Activated CD8-positive, alpha-beta T cell treated with anti-CD3 and anti-CD28 coated beads for 36 hours (primary cell): ENCODE results near the gene ARHGEF28. TPM values are rescaled to one million over a fixed set of nuclear protein-coding genes. Genes with fewer than 3 reads are reported as not detected.

Experiments used
- ATAC-seq: fragments of 200-7000 bp; cut with Tn5 transposase; one replicate; pipeline ENCODE4 v1.10.0; 2021; ENCODE audit warnings: mild to moderate bottlenecking, moderate library complexity
- CTCF ChIA-PET: fragments of 350-600 bp; sonication (Branson Sonifier 250); formaldehyde crosslinking; loops from one replicate; lab custom pipeline; 2021; ENCODE audit warnings: antibody characterized with exemption; lab: Charles Lee
- POLR2A ChIA-PET: fragments of 350-600 bp; sonication (Branson Sonifier 250); formaldehyde crosslinking; loops from one replicate; lab custom pipeline; 2021; ENCODE audit warnings: antibody characterized with exemption; lab: Charles Lee
- DNase-seq: peaks from one replicate; pipeline ENCODE4 v3.0.0-alpha.2; 2020
- H3K27ac Mint-ChIP-seq: one replicate; pipeline ENCODE4 v1.8.0; 2021; ENCODE audit warnings: mild to moderate bottlenecking, mixed read lengths
- H3K27me3 Mint-ChIP-seq: one replicate; pipeline ENCODE4 v1.8.0; 2021; ENCODE audit warnings: mixed read lengths
- H3K36me3 Mint-ChIP-seq: one replicate; pipeline ENCODE4 v1.8.0; 2021; ENCODE audit warnings: low read depth, mixed read lengths
- H3K4me1 Mint-ChIP-seq: one replicate; pipeline ENCODE4 v1.8.0; 2021; ENCODE audit warnings: low read depth, mixed read lengths
- H3K4me3 Mint-ChIP-seq: one replicate; pipeline ENCODE4 v1.8.0; 2021; ENCODE audit warnings: mild to moderate bottlenecking, moderate library complexity, mixed read lengths
- H3K9me3 Mint-ChIP-seq: one replicate; pipeline ENCODE4 v1.8.0; 2021; ENCODE audit warnings: mixed read lengths
- intact Hi-C: fragments of 100-400 bp; cut with micrococcal nuclease; formaldehyde crosslinking; loops from one replicate; pipeline ENCODE4 v1.10.0; 2022
- total RNA-seq, 2 experiments: library from RNA; stranded (reverse); gene quantifications; one replicate each; pipeline ENCODE4 v1.2.3, GENCODE V29; 2021
- TF ChIP-seq, protein P1 (sequence below): fragments of 200-600 bp; IDR thresholded peaks from one replicate; pipeline ENCODE4 v1.8.0; 2022; ENCODE audit warnings: antibody characterized with exemption, mild to moderate bottlenecking

The ARHGEF28 gene
- total RNA-seq, 2 experiments from 2014 or later: 0.05 TPM; not detected in 1

DNA sequence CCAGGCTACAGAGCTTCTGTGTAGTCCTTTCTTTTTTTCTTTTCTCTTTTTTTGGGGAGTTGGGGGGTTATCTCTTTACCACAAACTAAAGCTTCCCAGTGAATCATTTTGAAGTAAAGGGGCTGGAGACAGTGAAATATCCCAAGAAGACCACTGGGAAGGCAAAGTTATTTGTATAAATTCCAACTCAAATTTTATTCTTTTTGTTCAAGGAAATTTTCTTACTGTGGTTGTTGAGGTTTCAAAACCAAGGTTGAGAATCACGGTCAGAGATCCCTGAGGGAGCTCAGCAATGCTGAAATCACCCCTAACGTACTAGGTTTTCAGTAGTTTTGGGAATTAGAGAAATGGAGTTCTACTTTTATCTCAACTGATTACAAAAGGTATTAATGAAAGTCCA, 175.7 kb downstream of the ARHGEF28 start:
- no peaks in the 10 kb centered on the region for H3K36me3 Mint-ChIP-seq
- DNase-seq: no peak
- TF ChIP-seq, protein P1, sequence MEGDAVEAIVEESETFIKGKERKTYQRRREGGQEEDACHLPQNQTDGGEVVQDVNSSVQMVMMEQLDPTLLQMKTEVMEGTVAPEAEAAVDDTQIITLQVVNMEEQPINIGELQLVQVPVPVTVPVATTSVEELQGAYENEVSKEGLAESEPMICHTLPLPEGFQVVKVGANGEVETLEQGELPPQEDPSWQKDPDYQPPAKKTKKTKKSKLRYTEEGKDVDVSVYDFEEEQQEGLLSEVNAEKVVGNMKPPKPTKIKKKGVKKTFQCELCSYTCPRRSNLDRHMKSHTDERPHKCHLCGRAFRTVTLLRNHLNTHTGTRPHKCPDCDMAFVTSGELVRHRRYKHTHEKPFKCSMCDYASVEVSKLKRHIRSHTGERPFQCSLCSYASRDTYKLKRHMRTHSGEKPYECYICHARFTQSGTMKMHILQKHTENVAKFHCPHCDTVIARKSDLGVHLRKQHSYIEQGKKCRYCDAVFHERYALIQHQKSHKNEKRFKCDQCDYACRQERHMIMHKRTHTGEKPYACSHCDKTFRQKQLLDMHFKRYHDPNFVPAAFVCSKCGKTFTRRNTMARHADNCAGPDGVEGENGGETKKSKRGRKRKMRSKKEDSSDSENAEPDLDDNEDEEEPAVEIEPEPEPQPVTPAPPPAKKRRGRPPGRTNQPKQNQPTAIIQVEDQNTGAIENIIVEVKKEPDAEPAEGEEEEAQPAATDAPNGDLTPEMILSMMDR: no peak
- no peaks in the 10 kb centered on the region for H3K9me3 Mint-ChIP-seq
- intact Hi-C loops: no loop called here
- no peak overlapping the region for H3K27ac Mint-ChIP-seq
- H3K4me3 Mint-ChIP-seq: no peak overlapping the region
- ChIA-PET CTCF (interaction anchor here (0.9 to 1.4 kb wide), 2 partner anchors 9 to 211 kb away, joined by 4 read pairs; no protein-coding TSS in a partner anchor), POLR2A (no interaction called here)
- no peaks in the 10 kb centered on the region for H3K4me1 Mint-ChIP-seq
- peaks cover 19% of the 10 kb centered on the region for H3K27me3 Mint-ChIP-seq
- no peak for ATAC-seq

DNA sequence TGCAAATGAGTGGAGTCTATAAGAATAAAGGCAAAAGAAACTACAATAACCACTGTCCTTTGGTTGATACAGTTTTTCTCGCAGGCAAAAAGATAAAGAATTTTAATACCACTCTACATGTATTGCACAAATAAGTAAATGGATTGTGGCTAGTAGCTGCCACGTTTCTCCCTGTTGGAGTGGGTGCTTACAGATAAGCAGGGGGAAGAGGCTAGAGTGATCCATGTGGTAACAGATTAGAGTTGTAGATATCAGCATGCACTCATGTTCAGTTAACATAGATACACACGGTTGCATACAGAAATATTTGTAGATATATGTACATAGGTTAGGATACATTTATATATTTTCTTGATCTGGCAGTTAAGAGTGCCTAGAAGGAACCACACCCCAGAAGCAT, 179.5 kb downstream of the ARHGEF28 start:
- TF ChIP-seq, protein P1: no peak
- intact Hi-C loops: no loop called here
- CTCF ChIA-PET: no interaction called here
- H3K36me3 Mint-ChIP-seq: no peaks in the 10 kb centered on the region
- H3K9me3 Mint-ChIP-seq: no peaks in the 10 kb centered on the region
- H3K27me3 Mint-ChIP-seq: peaks cover 8% of the 10 kb centered on the region
- no peak for DNase-seq
- ATAC-seq: no peak
- POLR2A ChIA-PET: no interaction called here
- H3K27ac Mint-ChIP-seq: no peak overlapping the region
- H3K4me3 Mint-ChIP-seq: no peak overlapping the region
- H3K4me1 Mint-ChIP-seq: no peaks in the 10 kb centered on the region

DNA sequence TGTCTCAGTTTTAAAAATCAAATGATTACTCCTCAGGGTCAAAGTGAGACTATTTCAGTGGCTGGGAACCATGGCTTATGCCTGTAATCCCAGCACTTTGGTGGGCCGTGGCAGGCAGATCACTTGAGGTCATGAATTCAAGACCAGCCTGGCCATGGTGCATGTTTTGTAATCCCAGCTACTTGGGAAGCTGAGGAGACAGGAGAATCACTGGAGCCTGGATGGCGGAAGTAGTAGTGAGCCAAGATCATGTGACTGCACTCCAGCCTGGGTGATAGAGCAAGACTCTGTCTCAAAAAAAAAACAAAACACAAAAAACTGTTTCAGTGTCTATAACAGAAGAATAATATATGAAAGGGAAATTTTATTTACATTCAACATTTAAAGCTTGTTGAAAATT, 182.9 kb downstream of the ARHGEF28 start:
- ATAC-seq (no peak), DNase-seq (no peak)
- Mint-ChIP-seq H3K27me3 (peaks cover 14% of the 10 kb centered on the region), H3K27ac (no peak overlapping the region), H3K4me3 (no peak overlapping the region), H3K4me1 (no peaks in the 10 kb centered on the region), H3K36me3 (no peaks in the 10 kb centered on the region), H3K9me3 (no peaks in the 10 kb centered on the region)
- TF ChIP-seq, protein P1: no peak
- ChIA-PET CTCF (interaction anchor here (1.8 to 3.1 kb wide), 2 partner anchors 16 to 218 kb away, joined by 5 to 8 read pairs; no protein-coding TSS in a partner anchor), POLR2A (no interaction called here)
- intact Hi-C loops: no loop called here

DNA sequence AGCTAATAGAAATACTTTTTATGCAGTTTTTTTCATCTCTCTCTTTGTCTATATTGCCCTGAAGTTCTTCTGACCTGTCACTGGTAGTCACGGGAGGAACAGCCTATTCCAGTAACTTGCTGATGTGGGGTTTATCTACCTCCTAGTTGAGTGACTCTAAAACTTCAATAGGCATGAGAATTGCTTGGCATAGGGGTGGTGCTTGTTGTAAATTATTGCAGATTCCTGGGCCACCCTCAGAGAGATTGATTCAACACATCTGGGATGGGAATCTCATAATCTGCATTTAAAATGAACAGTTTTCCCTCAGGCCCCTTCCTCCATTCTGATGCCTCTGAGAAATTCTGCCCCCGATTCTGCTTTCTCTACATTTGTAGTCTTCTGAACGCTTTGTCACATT, 184.4 kb downstream of the ARHGEF28 start:
- H3K27me3 Mint-ChIP-seq: peaks cover 13% of the 10 kb centered on the region
- TF ChIP-seq, protein P1: no peak
- ATAC-seq (no peak), DNase-seq (no peak)
- no peak overlapping the region for H3K27ac Mint-ChIP-seq
- ChIA-PET POLR2A (no interaction called here), CTCF (interaction anchor here (3.1 kb wide), 1 partner anchor 17 kb away, joined by 8 read pairs; no protein-coding TSS in a partner anchor)
- H3K36me3 Mint-ChIP-seq: no peaks in the 10 kb centered on the region
- H3K9me3 Mint-ChIP-seq: no peaks in the 10 kb centered on the region
- H3K4me3 Mint-ChIP-seq: no peak overlapping the region
- intact Hi-C loops: no loop called here
- H3K4me1 Mint-ChIP-seq: no peaks in the 10 kb centered on the region

DNA sequence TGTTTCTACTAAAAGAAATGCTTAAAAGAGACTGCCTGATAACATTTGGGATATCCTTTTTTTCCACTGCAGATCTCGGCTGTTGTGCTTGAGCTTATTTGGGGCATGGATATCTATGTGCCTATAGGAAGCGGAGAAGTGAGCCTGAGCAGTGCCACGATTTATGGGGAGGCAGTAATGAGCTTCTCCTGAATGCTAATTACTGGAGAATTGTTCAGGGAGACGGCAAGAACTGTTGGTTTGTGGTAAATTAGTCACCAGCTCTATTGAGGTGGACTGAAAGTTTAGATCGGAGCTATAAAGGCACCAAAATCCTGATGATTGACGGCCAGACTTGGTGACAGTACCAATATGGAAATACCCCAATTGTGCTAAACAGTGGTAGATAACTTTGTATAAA, 186.5 kb downstream of the ARHGEF28 start:
- Mint-ChIP-seq H3K27me3 (peaks cover 13% of the 10 kb centered on the region), H3K4me1 (no peaks in the 10 kb centered on the region), H3K27ac (no peak overlapping the region), H3K9me3 (no peaks in the 10 kb centered on the region), H3K36me3 (no peaks in the 10 kb centered on the region), H3K4me3 (no peak overlapping the region)
- TF ChIP-seq, protein P1: no peak
- ChIA-PET POLR2A (interaction anchor here (1.1 kb wide), 1 partner anchor 107 kb away, joined by 3 read pairs; no protein-coding TSS in a partner anchor), CTCF (interaction anchor here (0.6 to 1.1 kb wide), 3 partner anchors 10 to 21 kb away, joined by 3 read pairs; no protein-coding TSS in a partner anchor)
- no peak for DNase-seq
- ATAC-seq: no peak
- intact Hi-C loops: no loop called here
